GM23248 (cell line): ENCODE data around the gene CHN1.

ENCODE experiments used
- EZH2 ChIP-seq: fragments of 200-600 bp; sonication (generic); IDR thresholded peaks from 2 replicates; pipeline ENCODE4 v1.6.1; 2018; ENCODE audit warnings: antibody characterized with exemption, mild to moderate bottlenecking; ENCODE audit not compliant: insufficient read depth, poor library complexity, severe bottlenecking
- EZH2phosphoT487 ChIP-seq: fragments of 200-600 bp; sonication (generic); IDR thresholded peaks from 2 replicates; pipeline ENCODE4 v1.6.1; 2018; ENCODE audit warnings: antibody characterized with exemption, moderate library complexity, mild to moderate bottlenecking, low read depth; ENCODE audit not compliant: insufficient read depth

DNA sequence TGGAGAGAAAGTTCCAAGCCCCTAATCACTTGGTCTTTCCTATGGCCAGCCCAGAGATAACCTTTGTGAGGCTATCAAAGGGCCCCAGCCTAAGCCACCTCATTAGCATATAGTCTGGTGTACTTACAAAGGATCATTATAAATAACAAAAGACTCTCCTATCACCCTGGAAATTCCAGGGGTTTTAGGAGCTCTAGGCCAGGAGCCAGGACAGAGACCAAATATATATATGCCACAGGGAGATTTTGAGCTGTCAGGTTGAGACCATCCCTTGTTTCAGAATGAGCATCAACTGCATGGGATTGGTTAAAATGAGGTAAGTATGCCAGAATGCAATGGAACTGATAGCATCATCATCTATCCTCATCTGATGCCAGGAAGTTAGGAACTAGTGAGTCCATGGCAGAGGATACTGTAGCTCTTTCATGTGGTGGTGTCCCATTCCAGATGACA, 208.8 kb downstream of the CHN1 start:
- TF ChIP-seq EZH2 (no peak), EZH2phosphoT487 (no peak)
